Left lung (tissue), 10 donors: ENCODE results near the gene COLGALT1. TPM values are rescaled to one million over a fixed set of nuclear protein-coding genes. Genes with fewer than 3 reads are reported as not detected.

Experiments
- ATAC-seq: fragments of 200-7000 bp; cut with Tn5 transposase; one replicate; pipeline ENCODE4 v1.9.1; 2020; ENCODE audit warnings: moderate library complexity
- DNase-seq, 4 donors: peaks; one replicate each; pipeline ENCODE4 v3.0.0-alpha.2; 2013 to 2020
- H3K27ac ChIP-seq, 2 donors: fragments of 200-600 bp; sonication (generic) in 1 of 2; one replicate each; pipeline versions ENCODE4 v1.5.0 to v1.8.0; 2020 to 2021
- H3K27me3 ChIP-seq, 2 donors: fragments of 200-600 bp; sonication (generic) in 1 of 2; one replicate each; pipeline versions ENCODE4 v1.5.0 to v1.8.0; 2020 to 2021
- H3K36me3 ChIP-seq, 2 donors: fragments of 200-600 bp; sonication (generic) in 1 of 2; one replicate each; pipeline versions ENCODE4 v1.5.0 to v1.8.0; 2020 to 2021
- H3K4me1 ChIP-seq, 2 donors: fragments of 200-600 bp; one replicate each; pipeline ENCODE4 v1.8.0; 2021
- H3K4me3 ChIP-seq, 2 donors: fragments of 200-600 bp; sonication (generic) in 1 of 2; one replicate each; pipeline versions ENCODE4 v1.5.0 to v1.8.0; 2020 to 2021; ENCODE audit warnings: mild to moderate bottlenecking in 1 of 2
- H3K9me3 ChIP-seq, 2 donors: fragments of 200-600 bp; sonication (generic) in 1 of 2; one replicate each; pipeline versions ENCODE4 v1.5.0 to v1.8.0; 2020 to 2021
- CTCF ChIP-seq, 2 donors: fragments of 200-600 bp; sonication (generic) in 1 of 2; IDR thresholded peaks; one replicate each; pipeline versions ENCODE4 v1.5.0 to v1.8.0; 2021; ENCODE audit warnings: antibody characterized with exemption in 2 of 2
- intact Hi-C, 2 donors: fragments of 100-400 bp; cut with DNase I; formaldehyde crosslinking; loops; one replicate each; pipeline versions ENCODE4 v1.11.2 to v1.14.2; 2022
- polyA plus RNA-seq, 6 donors: library from polyadenylated mRNA; unstranded; fragments of 120-200 nt; gene quantifications; one replicate each; pipeline ENCODE4 v1.2.1, GENCODE V29; 2013; ENCODE audit not compliant: insufficient read length in 6 of 6
- total RNA-seq, 2 donors: library from RNA; stranded (reverse); fragmentation: NEBNext Ultra II Directional; extraction: Animal tissue kit (Norgen Biotek cat#: 25700); gene quantifications; one replicate each; pipeline ENCODE4 v1.2.1, GENCODE V29; 2021
- donor health status: DM: no; HTN: yes; CAD: no.
- donor health status: DM: no; HTN: no; CAD: no.

COLGALT1 gene
- total and polyA plus RNA-seq, 8 donors, result 57.0 to 170 (median 65.1) TPM

DNA sequence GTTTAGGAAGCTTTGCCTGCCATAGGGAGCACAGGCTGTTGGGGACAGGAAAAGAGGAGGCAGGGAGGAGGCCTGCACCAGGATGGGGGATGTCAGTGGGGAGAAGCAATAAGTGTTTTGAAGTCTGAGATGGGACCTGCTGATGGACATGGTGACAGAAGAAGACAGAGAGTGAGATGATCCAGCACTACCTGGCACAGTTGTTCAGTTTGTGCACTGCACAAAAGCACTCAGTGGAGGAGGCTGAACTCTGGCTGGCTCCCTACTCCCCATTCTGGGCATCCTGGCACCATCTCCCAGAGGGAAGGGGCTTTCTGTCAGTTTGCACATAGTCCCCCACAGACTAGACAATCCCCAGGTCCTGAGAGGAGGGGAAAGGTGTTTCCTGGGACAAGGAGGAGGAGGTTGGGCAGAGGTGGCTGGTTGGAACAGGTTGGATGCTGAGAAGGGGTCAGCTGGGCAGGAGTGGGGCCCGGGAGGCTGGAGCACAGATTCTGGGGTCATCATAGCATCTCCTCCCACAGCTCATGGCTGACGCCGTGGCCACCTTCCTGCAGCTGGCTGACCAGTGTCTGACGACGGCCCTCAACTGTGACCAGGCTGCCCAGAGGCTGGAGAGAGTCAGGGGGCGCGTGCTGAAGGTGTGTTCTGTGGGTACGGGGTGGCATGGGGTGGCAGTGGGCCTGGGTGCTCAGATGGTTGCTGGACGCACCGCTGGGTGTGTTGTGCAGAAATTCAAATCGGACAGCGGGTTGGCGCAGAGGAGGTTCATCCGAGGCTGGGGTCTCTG, 12.5 kb upstream of the COLGALT1 start:
- TF ChIP-seq CTCF (IDR thresholded peaks at IDR 0.05), result no peak
- Histone ChIP-seq H3K9me3 (no peaks in the 10 kb centered on the region), H3K27me3 (no peaks in the 10 kb centered on the region), H3K4me3 (no peak overlapping the region), H3K27ac (no peak overlapping the region), H3K4me1 (peaks cover 8 to 13% of the 10 kb centered on the region in 2 donors), H3K36me3 (no peaks in the 10 kb centered on the region)
- intact Hi-C loops, result no loop called here
- no peak for ATAC-seq
- no peak for DNase-seq

GRCh38 chr19:17543986-17544385, 11.5 kb upstream of the COLGALT1 start:
- no peak for TF ChIP-seq CTCF (IDR thresholded peaks at IDR 0.05)
- Histone ChIP-seq H3K27me3 (no peaks in the 10 kb centered on the region), H3K27ac (no peak overlapping the region), H3K4me1 (peaks cover 6 to 7% of the 10 kb centered on the region in 2 donors), H3K9me3 (no peaks in the 10 kb centered on the region), H3K4me3 (no peak overlapping the region), H3K36me3 (no peaks in the 10 kb centered on the region)
- no peak for DNase-seq
- intact Hi-C loops, result no loop called here
- no peak for ATAC-seq

DNA sequence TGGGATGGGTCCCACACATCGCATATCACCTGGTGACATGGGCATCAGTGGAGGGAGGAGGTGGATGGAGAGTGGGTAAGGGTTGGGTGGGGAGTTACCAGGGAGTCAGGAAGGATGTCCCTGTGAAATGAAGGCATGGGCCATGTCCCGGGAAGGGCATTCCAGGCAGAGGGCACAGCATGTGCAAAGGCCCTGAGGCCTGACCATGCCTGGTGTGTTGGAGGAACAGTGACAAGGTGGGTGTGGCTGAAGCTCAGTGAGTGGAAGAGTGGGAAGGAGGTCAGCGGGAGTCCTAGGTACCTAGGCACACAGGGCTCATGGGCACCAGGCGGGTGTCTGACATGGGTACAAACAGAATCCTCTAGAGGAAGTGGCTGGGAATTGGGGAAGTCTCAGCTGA, 11.0 kb upstream of the COLGALT1 start:
- no peak for ATAC-seq
- intact Hi-C loops, result no loop called here
- no peaks in the 10 kb centered on the region for H3K27me3 ChIP-seq
- no peak for TF ChIP-seq CTCF (IDR thresholded peaks at IDR 0.05)
- no peak overlapping the region for H3K27ac ChIP-seq
- no peaks in the 10 kb centered on the region for H3K9me3 ChIP-seq
- no peak overlapping the region for H3K4me3 ChIP-seq
- DNase-seq, result no peak
- H3K4me1 ChIP-seq, result peaks cover 2% of the 10 kb centered on the region in 2 donors
- H3K36me3 ChIP-seq, result no peaks in the 10 kb centered on the region

GRCh38 chr19:17548145-17548544, 7.3 kb upstream of the COLGALT1 start:
- H3K4me3 ChIP-seq, result no peak overlapping the region
- intact Hi-C loops, result no loop called here
- no peaks in the 10 kb centered on the region for H3K27me3 ChIP-seq
- H3K9me3 ChIP-seq, result no peaks in the 10 kb centered on the region
- DNase-seq, result no peak
- no peaks in the 10 kb centered on the region for H3K36me3 ChIP-seq
- ATAC-seq, result no peak
- H3K4me1 ChIP-seq, result no peaks in the 10 kb centered on the region
- H3K27ac ChIP-seq, result no peak overlapping the region
- TF ChIP-seq CTCF (IDR thresholded peaks at IDR 0.05), result no peak

DNA sequence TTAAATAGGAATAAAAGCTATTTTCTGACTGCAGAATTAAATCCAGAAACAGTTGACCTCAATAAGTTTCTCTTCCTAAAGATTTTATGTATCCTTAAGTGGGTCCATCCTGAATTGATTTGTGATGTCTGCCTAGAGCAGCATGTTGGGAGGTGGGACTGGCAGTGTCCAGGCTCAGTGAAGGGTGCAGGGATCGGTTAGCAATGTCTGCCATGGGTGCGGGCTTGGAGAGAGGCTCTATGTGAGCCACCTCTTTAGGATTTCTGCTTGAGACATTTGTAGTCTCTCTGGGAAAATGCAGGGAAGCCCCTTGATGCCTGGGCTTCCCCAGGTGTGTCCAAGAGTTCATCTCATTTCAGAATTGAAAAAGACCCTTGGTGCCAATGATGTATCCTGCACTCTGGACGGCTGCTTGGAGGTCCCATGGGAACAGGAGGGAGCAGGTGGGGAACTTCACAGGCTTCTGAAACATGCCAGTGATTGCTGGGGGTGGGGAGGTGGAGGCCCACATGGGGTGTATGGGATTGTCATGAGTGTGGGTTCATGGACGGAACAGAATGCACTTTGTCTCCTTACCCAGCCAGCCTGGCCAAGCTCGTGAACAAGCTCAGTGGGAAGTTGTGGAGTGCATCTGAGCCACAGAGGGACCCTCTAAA, 6.2 kb upstream of the COLGALT1 start:
- no peaks in the 10 kb centered on the region for H3K36me3 ChIP-seq
- no peaks in the 10 kb centered on the region for H3K9me3 ChIP-seq
- DNase-seq (no peak), ATAC-seq (no peak)
- intact Hi-C loops, result no loop called here
- no peak overlapping the region for H3K4me3 ChIP-seq
- no peaks in the 10 kb centered on the region for H3K27me3 ChIP-seq
- H3K27ac ChIP-seq, result no peak overlapping the region
- H3K4me1 ChIP-seq, result peaks cover 0 to 7% of the 10 kb centered on the region in 2 donors
- no peak for TF ChIP-seq CTCF (IDR thresholded peaks at IDR 0.05)
